T1000 (cell line): ENCODE measurements around the gene MYH9.

Experiments
- DNase-seq: peaks from one replicate; lab custom pipeline; 2025; ENCODE audit warnings: mixed read lengths; lab: John Stamatoyannopoulos, UW

MYH9 gene

DNA sequence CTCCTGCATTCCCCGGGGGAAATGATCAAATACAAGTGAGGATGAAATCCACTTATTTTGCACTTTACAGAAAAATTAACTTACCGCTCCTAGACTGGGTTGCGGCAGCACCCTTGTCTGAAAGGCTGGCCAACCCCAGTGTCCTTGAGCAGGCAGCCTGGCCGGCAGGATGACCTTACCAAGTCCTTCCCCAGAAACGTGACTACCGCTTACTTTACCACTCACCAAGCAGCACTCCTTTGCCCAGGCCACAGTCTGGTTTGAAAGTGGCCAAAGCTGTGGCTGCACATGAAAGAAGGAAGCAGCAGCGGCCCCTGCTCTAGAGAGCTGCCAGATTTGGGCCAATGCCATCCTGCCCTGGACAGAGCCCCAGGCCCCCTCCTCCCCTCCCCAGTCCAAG is 20.3 kb downstream of the MYH9 start:
- DNase-seq = no peak

DNA sequence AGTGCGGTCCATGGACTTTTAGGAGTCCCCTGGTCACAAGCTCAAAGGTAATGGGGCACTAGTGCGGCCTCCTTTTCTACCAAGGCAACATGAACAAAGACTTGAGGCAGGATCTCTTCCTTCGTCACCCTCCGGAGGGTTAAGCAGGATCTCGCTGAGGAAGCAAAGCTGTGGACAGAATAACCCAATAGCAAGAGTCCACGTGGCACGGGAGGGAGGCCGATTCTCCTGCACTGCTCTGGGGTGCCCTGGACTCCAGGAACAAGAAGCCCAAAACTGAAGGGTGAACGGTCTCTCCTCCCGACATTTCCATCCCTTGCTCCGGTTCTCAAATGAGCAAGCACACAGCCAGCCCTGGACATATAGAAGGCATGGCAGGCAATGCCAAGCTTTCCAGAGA is 20.7 kb downstream of the MYH9 start:
- DNase-seq = no peak

DNA sequence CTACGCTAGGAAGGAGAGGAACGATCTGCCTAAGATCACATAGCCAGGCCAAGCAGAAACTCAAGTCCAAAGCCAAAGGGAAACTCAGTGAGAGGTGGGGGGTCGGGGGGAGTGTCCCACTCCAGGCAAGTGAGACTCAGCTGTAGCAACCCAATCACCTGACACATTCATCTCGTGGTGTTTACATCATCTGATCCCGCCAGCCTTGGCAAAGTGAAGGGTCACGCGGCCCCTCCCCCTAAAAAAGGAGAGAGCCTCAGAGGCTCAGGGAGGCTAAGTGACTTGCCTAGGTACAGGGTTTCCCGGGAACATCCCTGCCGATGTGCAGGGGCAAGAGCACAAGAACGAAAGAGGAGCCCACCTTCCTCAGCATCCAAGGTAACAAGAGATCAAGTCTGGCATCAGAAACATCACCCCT is 21.5 kb downstream of the MYH9 start:
- DNase-seq = no peak

DNA sequence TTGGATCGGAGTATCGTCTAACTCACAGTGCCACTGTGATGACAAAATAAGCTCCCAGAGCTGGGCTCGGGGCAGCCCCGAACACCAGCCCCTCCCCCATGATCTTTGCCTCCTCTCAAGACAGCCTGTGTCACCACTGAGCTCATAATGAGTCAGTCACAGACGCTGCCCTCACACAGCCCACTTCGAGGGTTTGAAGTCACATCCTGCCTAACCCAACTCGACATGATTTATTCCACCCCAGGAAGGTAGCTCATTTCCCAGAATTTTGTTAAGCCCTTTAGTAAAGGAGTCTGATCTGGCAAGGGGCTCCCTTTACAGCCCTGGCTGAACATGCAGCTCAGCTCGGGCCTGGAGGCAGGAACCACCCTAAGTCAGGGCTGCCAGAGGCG is 22.8 kb downstream of the MYH9 start:
- DNase-seq = peak; percentile 71

DNA sequence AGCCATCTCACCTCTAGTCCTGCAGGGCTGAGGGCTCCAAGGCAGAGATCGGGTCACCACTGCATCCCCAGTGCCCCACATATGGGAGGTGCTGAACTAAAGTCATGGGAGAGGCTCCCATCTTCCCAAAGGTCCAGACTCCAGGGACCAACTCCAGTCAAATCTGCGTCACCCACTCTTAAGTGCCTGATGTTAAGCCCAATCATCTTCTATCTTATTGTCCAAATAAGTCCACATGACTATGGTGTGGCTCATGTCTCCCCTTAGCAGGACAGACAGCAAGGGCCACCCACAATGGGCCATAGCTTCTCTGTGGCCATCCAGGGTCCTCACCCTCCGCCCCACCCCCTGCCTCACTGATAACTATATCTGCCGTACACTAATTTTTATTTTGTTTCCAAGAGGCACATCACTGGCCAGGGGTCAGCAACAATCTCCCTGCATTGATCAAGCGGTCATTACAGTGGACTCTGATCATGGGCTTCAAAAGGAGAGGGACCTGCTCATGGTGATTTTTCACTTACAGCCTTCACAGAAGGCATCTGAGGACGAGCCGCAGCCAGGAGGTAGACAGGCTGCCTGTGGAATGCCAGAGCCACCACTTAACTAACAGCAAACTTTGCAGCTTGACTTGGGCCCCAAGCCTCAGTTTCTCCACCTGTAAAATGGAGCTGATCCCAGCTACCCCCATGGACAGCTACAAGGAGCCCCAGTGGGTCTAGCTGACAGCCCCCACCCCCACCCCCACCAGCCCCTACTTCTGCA is 23.3 kb downstream of the MYH9 start:
- no peak for DNase-seq

DNA sequence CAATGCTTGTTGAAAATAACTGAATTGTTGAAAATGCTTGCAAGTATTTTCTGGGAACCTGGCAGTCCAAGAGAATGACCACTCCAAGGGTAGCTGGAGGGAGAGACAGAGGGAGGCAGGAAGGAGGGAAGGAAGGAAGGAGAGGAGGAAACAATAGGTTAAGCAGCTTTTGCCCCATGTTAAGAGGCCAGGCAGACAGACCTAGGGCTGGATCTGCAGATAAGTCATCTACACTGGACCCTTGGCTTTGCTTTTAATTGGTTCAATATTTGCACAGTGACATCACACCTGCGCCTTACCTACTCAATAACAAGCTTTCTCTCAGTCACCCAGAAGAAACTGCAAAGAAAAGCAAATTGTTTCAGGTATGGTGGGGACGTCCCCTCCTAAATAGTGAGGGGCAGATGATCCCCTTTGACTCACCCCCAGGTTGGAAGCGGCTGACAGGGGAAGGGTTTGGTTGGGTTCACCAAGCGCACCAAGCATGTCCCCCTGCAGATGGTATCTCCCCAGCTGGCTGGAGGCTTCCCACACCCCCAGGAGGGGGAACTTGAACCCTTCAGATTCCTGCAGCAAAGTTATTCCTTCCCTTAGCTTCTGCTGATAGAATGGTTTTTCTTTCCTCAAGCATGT is 24.3 kb downstream of the MYH9 start:
- no peak for DNase-seq

DNA sequence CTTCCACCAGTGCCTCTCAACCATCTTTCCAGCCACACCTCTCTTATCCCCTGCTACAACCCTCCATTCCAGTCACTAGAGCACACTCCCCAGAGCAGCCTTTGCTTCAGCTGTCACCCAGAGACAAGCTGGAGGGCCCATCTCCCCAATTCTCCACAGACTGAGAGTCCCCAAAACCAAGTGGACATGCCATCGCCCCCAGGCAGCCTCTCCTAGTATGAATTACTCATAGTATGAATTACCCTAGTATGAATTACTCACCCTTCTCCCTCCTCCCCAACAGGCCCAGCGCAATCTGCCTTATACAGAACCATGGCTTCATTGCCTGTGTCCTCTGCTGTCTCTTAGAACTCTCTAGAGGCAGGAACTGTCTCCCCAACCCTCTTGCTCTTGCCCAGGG is 24.8 kb downstream of the MYH9 start:
- no peak for DNase-seq

DNA sequence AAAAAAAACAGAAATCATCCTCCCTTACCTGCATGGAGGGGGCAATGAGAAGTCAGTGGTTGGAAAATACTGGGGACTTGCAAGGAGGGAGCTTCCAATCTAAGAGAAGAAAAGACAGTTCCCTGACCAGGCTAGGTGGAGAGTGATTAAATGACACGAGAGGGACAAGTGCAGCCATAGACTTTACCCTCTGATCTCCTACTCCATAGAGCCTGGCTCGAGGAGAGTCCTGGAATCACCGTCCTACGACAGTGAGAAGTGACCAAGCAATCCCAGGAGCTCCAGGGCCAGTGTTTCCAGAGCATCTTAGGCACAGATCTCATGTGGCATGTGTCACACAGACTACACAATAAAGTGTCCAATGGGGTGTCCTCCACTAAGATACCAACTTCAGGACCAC is 25.7 kb downstream of the MYH9 start:
- DNase-seq = no peak

DNA sequence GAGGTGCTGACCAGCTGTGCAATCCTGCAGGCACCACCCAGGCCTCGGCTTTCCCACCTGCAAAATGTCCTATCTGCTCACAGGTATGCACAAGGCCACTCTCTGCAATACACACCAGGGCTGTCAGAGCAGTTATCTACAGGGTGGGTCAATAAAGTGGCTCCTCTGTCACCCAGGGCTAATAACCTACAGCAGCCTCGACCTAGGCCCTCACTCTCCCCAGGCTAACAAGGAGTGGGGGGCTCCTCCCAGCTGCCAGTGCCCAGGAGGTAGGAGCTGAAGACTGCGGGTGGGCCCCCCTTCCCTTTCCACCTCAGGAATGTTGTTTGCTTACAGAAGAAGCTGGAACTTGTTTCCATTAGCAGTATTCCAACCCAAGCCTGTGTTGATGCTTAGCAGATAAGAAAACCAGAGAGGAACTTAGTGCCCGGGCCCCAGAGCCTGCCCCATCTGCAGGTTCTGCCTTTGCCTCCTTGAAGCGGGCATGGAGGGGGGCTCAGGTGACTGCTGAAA is 26.8 kb downstream of the MYH9 start:
- DNase-seq = no peak

DNA sequence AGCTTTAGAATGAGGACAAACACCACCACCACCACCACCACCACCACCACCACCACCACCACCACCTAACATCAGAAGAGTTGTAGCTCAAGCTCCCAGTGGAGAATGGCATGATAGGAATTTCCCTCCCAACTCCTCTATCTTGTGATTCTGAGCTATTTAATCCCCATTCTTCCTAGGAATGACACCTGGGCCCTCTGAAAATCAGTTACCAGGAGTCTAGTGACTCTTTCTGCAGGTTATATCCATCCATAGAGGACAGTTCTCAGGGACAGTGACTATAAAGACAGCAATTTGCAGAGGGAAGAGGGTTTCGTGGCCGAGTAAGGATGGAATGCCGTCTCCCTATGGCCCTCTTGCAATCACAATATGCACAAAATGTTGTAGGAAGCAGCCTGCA is 27.8 kb downstream of the MYH9 start:
- DNase-seq = no peak

DNA sequence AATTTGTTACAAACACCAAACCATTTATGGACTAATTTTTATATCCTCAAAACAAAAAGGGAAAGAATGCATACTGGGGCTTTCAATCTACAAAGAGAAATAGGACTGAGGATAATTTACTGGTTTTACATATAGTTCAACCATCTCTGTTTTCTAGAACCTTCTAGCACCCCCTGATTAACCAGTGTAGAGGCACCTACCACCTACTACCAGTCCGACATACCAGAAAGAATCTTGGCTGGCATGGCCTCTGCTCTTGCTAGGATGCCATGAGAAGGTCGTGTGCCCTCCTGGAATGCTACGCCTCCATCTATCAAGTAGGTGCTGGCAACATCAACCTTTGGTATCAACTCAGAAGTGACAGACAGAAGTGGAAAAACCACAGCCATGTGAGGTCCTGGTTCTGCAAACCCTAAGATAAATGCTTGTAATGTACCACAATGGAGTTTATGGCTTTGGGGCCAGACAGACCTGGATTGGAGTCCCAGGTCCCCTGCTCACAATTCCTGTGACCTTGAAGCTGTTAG is 28.2 kb downstream of the MYH9 start:
- no peak for DNase-seq

DNA sequence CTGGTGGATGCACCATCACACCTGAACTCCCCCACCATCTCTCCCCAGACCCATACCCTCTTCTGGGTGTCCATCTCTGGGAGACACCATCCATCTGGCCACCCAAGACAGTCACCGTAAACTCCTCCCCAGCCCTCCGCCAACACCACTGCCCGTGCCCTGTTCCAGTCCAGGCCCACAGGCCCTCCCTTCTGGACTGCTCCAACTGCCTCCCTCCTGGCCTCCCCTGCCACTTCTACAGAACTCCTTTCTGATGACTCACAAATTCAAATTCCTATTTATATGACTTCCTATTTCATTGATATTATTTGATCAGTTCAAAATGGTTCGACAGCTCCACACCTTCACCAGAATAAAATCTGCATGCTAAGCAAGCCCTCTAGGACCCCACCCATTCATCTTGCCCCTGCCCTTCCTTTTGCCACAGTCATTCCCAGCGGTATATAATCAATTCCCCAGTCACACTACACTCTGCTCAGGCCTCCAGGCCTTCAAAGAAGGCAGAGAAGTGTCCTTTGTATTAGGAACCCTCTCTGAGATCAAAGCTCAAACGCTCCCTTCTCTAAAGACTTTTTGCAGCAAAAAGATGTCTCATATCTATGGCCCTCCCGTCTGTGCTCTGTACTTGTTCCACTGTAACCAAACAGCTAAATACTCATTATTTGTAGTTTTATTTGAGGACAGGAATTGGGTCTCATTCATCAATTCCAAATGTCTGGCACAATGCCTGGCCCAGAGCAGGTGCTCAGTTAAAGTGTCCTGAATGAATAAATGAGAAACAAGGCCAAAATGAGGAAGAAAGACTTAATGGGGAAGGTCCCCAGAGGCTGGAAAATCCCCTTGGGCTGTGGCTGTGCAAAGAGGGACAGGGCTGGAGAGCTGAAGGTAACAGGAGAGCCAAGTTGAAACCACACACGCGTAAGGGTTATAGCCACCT is 29.0 kb downstream of the MYH9 start:
- peak; percentile 35 for DNase-seq

DNA sequence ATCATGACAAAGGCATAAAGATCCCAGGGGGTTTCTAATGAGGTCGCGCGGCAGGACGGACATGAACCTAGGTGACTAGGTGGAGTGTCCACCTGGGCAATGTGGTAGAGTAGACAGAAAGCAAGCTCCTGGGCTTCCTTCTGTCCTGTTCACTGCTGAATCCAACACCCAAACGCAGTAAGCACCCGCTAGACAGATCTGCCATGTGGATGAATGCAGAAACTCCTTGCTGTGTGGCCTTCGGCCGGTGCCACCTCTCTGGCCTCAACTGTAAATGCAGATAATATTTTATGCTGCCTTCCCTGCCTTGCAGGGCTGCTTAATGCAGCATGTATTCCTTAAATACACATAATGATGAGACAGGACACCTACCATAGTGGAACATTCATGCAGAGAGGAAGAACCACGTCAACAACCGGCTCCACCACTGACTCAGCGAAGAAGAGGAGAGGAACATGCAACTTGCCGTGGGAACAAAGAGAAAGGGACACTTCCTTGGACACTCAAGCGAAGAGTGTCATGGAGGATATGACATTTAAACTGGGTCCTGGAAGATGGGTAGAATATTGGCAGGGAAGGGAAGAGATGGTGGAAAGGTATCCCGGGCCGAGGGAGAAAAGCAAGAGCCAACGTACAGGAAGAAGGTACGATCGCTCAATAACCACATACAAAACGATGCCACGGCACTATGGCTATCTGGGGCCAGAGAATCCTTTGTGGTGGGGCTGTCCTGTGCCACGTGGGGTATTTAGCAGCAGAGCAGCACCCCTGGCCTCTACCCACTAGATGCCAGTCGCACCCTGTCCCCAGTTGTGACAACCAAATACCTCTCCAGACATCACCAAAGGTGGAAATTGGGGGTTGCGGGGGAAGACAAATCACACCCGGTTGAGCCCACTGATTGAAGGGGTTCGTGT is 30.8 kb downstream of the MYH9 start:
- DNase-seq = no peak

DNA sequence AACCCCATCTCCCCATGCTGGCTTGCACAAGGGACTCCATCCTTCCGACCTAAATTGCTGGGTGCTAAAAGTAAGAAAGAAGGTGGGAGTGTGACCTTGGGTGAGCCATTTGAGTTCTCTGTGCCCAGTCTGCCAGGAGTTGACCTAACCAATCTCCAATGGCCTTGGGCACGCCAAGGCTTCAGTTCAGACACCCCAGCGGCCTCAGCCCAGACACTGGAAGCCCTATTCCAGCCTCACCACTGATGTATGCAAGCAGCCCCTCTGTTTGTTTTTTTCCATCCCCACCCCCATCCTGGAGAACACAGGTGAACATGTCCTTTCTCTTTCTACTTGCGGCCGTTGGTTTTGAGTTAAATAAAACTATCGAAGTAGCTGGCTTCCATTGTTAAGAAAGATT is 31.9 kb downstream of the MYH9 start:
- no peak for DNase-seq

DNA sequence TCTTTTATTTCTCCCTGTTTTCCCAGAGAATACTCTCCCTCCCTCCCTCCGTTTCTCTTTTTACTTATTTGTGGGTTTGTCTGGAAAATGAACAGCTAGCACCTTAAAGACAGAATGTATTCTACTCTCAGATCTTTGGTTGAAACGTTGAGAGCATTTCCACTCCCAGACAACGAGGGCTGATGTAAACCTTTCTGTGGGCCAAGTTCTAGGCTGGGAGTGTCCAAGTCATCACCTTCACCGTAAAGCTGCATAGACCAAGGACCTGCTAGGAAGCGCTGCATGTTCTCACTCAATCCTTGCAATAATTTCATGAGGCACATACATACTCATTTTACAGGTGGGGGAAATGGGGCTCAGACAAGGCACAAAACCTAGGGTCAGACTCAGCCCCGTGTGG is 32.4 kb downstream of the MYH9 start:
- DNase-seq = no peak

DNA sequence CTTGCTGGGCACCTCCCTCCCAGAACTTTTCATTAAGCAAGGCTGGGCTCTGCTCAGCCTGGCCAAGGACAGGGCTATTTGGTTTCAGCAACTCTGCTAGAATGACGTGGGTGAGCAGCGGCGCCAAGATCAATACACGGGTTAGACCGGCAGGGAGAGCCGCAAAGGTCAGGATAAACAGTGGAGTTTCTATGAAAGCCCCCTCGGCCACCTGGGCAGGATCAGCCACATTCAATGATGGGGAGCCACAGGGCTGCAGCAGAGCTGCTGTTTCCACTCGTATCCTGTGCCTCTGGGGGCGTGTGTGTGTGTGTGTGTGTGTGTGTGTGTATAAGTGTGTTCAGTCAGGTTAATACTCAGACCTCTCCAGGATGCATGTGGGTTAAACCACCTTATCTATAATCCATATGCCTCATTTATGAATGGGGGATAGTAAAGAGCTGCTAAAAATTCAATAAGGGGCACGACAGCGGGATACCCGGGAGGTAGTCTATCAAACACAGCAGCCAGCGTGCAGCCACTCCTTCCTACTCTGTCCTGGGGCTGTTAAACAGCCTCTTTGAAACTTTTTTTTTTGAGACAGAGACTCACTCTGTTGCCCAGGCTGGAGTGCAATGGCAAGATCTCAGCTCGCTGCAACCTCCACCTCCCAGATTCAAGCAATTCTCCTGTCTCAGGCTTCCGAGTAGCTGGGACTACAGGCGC is 34.8 kb downstream of the MYH9 start:
- peak; percentile 26 for DNase-seq

DNA sequence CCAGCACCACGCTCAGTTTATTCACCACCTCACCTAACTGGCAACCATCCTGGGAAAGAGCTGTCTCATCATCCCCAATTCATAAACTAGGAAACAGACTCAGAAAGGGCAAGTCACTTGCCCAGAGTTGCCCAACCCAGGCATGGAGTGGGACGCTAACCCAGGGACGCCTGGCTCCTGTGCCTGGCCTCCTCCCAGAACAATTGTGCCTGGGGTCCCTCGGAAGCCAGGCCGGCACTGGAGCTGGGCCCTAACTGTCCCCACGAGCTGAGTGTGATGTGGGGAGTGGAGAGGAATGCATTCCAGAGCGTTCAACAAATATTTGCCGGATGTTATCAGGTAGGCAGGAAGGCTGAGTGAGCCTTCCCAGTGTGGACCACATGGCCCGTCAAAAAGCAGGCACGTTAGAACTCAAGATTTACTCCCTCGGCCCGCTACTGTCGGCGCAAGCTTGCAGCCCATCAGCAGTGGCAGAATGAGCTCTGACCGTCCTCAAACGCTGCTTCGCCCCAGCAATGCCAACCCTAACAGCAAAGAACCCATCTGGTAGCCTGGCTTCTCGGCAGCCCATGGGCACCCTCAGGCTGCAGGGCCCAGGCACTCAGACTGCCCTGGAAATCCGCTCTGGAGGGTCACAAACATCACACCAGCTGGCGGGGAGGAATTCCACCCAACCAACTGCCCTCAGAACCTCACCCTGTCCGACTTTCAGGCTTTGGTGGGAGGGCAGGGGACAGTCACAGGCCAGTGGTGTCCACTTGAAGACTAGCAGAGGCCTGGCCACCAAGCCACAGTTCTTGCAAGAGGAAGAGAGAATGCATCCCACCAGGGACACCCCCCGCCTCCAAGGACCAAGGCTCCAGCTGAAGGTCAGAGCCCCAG is 35.6 kb downstream of the MYH9 start:
- DNase-seq = no peak

DNA sequence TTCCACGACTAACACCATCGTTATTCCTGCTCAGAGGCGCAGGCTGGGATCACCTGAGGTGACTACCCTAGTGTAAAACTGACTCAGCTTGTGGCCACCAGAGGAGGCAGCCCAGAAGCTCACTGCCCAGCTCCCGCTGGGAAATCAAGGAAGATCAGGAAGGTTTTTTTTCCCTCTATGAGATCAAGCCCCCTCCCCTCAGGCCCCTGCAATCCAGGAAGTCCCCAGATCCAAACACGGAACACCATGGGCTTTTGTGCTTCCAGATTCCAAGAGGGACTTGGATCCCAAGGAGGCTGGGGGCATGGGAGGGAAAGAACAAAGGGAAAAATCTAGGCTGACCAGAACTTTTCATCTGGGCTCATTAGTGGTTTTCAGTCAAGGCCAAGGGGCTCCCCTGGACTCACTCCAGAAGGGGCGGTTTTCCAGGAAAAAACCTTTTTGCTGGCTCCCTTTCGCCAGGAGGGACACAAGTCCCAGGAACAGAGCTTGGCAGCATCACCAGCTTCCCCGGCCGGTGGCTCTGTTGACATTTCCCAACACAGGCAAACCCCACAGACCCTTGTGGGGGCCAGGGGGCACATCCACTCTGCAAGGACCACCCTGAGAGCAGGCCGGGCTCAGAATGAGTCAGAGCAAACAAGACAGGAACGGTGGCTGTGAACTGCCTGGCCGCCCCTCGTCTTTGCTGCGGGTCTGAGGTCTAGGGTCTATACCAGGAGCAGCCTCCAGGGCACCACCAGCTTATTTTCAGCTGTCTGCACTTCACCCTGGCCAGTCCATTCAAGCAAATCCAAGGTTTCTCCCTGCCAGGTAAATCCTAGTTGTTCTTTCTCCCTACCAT is 36.8 kb downstream of the MYH9 start:
- no peak for DNase-seq

DNA sequence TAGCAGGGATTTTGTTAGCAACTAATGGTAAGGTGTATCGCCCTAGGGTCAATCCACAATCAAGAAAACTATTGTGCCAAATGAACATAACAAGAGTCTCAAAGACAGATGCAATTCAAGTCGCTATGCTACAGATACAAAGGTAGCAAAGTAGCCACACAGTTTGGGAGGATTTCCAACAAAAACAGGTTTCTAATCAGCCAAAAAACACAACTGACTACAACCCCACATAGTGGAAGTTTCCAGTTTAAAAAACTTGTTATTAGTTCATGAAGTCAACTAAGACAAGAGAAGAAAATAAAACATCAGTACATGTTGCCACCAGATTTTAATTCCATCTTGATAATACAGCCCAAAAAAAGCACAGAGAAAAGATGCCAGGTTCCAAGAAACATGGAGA is 38.0 kb downstream of the MYH9 start:
- no peak for DNase-seq
